Inflammatory macrophage treated with lipopolysaccharide for 1 hour (primary cell): ENCODE results near the gene TLK1.

Experiments
- DNase-seq, 2 donors: peaks; one replicate each; pipeline ENCODE4 v3.0.0-alpha.2; 2020 to 2022

TLK1 gene

DNA sequence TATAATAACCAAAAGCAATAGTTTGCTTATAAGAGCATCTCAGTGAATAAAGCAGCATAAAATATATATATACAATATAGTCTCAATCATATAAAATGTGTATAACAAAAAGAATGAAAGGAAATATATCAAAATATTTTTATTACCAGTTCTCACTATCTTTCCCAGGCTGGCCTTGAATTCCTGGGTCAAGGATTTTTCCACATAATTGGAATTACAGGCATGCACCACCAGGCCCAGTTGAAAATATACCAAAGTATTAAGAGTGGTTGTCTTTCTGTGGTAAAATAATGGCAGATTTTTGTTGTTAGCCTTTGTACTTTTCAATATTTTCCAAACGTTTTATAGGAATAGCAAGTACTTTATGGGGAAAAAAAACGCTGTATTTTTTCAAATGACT is 8.6 kb upstream of the TLK1 start:
- DNase-seq: no peak

DNA sequence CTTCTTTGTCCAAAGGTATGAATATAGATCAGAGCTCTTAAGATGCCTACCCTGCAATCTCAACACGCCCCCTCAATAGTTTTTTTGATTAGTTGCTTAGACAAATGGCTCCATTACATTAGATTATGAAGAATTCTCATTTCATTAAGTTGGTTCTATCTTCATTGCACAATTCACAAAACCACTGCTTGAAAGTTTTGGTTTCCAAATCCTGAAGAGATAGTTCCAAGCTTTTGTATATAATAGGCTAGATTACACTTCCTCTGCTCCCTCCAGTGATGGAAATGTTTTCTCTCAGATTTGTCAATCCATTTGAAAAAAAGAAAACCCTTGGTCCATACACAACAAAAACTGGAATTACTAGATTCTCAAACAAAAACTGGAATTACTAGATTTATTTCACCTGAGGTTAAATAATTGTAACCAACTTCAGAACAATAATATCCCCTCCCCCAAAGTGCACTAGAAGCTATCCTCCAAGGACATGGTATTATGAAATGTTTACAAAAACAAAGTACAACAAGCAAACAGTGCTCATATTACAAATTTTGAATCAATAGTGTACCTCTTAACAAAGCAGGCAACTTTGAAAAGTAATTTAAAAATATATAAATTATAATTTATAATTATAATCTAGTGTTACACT is 6.8 kb upstream of the TLK1 start:
- peak in 1 of 2 donors; percentile 50 for DNase-seq

DNA sequence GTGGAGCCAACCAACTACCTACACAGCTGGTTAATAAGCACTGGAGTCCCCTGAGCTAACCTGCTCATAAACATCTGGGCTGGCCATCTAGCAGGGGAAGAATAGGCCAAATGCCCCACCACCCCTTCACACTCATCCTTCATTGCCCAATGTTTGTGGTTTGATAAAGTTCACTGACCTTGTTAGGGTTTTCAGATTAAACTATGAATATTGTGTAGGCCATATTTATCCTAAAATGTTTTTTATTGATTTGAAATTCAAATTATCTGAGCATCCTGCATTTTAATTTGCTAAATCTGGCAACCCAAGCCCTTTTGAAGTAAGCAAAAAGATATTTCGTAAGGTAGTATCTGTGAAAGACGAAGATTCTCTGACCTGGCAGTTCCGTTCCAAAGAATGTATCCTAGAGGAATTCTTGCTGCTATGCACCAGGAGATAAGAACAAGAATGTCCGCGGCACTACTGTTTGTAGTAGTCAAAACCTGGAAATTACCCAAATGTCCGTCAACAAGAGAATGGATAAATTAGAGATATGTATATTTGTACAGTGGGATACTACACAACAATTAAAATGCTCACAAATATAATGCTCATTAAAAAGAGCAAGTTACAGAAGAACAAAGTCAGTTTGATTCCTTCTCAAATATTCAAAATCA is 5.8 kb upstream of the TLK1 start:
- no peak for DNase-seq

DNA sequence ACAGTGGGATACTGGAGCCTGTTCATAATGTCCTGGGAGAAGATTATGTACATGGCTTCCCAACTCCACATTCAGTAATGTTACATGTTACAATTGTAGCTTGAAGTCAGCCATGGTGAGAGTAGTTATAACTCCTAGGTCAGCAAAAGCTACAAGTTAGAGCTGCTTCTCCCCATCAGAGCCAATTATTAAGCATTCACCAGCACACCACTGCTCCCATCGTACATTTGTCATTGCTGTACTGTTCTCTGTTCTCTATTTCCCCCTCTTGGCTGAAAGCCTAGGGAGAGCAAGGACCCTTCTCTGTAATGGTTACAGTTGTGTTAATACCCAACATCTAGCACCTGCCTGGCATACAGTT is 5.3 kb upstream of the TLK1 start:
- no peak for DNase-seq

DNA sequence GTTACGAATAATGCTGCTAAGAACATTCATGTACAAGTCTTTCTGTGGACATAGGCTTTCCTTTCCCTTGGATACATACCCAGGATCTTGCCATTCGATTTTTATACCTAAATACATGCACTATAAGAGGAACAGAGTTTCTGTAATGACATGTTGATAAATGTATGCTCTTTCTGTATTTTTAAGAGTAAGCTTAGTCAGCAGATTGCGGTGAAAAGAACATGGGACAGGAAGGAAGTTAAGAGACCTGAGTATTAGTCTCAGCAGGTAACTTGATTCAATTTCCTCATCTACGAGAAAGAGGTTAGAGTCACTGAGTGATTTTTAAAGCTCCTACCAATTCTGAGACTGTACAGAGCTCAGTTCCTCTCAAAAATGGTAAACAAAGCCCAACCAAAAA is 2.6 kb upstream of the TLK1 start:
- DNase-seq: no peak

DNA sequence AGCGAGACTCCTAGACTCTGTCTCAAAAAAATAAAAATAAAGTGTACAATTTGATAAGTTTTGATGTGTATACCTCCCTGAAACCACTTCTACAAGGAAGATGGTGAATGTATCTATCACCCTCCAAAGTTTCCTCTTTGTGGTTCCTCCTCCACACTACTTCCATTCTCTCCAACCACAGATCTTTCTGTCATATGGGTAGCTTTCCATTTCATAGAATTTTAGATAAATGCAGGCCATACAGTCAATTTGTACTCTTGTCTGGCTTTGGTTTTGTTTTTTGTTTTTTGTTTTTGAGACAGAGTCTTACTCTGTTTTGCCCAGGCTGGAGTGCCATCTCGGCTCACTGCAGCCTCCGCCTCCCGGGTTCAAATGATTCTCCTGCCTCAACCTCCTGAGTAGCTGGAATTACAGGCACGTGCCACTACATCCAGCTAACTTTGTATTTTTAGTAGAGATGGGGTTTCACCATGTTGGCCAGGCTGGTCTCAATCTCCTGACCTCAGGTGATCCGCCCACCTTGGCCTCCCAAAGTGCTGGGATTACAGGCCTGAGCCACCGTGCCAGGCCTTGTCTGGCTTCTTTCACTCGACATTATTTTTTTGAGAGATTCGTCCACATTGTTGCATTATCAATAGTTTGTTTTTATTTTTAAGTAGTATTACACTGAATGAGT is 2.0 kb upstream of the TLK1 start:
- DNase-seq: peak in 1 of 2 donors; percentile 43

DNA sequence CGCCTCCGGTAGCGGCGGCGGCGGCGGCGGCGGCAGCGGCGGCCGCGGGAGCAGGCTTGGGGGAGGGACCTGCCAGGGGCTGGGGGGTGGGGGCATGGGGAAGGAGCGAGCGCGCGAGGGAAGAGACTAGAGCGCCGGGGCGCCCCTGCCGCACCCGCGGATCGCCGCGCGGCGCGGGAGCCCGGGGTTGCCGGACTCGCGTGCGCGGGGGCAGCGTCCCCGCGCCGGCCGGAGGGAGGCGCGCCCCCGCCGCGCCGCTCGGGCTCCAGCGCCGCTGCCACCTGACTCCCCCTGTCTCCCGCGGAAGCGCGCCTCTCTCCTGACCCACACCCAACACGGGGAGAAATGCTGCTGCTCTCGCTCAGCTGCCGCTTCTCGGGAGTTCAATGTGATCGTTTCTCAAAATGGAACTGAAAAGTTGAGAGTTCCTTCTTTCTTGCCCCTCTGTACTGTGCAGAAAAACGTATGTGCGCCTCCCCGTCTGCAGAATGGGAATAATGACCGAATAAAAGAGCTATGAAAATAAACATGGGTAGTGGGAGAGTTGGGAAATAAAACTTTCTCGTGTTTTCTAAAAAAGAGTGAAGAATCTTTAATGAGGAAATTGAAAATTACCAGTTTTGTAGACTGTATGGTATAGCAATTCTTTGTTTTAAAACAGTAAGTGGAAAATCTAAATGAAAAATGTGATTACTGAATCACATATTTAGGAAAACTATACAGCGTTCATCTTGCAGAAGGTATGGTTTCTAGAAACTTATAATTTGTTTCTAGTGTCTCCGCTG is 455 bp upstream of the TLK1 start:
- peak; percentile 61 to 67 for DNase-seq

DNA sequence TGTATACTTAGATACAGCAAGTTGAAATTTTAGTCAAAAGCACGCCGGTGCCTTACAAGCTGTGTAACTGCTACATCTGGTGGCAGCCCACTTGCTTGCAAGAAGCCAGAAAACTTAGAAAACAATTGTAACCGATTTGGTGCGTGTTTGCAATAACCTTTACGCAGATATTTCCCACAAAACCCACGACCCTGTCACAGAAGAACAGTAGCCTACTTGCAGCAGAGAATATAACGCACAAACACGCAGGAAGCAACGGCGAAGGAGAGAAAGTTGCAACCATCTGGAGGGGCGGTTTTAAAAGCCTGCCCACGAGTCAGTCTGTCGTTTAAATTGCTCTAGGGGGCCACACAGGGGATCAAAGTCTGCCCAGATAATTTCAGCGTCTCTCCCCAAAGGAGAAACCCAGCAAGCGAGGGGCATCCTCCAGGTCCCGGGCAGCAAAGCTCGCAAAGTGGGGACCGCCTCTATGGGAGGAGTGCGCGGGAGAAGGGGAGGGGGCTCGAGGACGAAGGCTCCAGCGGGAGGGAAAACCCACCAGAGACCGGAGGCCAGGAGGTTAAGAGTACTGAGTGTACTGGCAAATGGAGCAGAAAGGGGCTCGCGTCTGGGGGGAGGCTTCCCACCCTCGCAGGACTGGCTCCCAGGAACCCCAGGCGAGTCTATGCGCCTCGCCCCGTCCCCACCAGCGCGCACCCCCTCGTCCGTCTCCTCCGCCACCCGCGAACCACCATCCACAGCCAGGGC is 1.1 kb downstream of the TLK1 start:
- DNase-seq: peak; percentile 25 to 54

DNA sequence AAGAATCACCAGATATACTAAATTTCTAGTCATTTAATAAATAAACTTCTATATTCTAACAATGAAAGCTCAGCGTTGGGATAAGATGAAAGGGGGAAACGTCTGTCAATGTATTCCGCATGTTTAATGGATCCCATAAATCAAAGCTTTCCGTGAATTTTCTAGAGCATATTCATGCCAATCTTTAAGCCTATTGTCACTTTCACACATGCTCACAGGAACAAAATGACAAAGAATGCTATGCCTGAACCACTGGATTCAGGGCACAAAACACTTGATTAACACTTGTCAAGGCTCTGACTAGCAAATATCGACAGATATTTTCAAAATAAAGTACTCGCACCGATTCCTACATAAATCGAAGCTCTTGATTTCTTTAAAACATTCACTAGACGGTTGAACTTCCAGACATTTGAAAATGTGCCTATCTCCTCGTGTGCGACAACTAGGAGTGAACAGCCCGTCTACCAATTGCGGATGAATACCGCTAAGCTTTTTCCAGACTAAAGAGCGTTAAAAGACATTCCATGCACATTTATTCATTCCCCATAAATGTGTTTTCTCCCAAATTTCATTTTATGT is 1.8 kb downstream of the TLK1 start:
- DNase-seq: no peak

DNA sequence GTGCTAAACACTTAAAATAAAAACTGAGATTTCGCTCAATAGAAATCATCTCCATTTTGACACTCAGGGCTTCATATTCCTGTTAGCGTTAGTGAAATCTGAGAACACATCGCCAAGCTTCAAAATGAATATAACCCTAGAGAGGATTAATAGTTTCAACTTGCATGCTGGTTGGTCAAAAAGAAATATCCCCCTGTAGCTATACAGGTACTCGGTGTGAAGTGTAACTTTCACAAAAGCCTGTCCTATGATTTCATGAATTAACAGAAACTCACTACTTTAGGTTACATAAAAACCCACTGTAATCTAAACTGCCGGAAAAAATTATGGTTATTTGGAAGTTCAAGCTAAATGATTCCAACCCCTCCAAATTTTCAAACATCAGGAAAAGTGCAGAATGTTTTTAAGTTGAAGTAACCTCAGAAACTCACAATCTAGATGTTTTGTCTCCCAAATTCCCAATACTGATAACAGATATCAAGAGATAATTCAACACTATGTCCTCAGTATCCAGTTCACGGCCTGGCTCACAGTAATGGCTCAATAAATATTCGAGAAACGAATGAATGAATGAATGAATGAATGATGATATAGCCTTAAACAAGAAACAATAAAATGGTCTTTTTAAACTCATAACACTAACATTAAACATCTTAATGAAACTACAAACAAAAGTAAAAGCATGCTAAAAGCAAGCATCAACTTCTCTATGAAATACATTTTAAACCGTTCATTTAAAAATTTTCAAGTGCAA is 2.5 kb downstream of the TLK1 start:
- no peak for DNase-seq

DNA sequence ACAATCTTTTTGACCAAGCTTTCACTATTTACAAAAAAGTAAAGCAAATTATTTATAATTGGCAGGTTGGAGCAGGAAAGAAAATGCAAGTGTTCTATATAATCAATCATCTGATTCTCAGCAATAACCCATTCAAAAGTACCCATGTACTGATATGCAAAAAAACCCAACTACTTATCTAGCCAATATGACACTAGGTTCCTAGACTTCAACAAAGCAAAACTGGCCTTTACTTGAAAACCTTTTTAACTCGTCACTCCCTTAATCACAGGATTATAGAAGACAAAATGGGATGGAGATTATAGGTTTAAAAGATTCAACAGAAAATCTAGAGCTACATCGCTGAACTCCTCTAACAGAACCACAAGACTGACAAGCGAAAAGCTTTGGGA is 3.6 kb downstream of the TLK1 start:
- no peak for DNase-seq

DNA sequence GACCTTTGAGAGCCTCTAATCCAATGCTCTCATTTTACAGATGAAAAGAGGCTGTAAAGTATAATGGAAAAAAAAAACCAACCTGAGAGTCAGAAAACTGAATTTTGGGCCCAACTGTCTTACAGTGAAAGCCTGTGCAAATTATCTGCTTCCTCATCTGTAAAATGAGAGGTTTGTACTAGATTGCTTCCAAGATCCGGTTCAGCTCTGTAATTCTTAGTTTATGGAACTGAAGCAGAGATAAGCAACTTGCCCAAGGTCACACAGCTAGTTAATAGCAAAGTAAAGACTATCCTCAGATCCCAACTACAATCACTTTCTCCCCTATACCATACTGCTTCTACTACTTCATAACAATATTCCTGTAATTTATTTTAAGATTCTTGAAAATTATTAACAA is 6.3 kb downstream of the TLK1 start:
- DNase-seq: peak in 1 of 2 donors; percentile 31

DNA sequence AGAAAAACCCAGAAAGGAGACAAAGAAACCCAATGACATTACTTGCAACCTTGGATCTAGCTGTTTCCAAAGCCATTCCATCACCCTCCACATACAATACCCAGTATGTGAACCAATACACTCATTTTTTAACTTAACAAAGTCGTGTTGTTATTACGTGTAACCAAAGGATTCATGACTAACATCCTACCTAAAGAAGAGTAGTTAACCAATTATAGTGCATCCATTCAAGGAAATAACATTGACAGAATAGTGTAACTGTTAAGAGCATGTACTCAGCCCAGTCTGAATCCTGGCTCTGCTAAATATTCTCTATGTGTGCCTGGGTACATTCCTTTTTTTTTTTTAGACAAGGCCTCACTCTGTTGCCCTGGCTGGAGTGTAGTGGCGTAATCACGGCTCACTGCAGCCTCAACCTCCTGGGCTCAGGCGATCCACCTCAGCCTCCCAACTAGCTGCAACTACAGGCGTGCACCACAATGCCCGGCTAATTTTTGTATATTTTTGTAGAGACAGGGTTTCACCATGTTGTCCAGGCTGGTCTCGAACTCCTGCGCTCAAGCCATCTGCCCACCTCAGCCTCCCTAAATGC is 9.9 kb downstream of the TLK1 start:
- DNase-seq: no peak

DNA sequence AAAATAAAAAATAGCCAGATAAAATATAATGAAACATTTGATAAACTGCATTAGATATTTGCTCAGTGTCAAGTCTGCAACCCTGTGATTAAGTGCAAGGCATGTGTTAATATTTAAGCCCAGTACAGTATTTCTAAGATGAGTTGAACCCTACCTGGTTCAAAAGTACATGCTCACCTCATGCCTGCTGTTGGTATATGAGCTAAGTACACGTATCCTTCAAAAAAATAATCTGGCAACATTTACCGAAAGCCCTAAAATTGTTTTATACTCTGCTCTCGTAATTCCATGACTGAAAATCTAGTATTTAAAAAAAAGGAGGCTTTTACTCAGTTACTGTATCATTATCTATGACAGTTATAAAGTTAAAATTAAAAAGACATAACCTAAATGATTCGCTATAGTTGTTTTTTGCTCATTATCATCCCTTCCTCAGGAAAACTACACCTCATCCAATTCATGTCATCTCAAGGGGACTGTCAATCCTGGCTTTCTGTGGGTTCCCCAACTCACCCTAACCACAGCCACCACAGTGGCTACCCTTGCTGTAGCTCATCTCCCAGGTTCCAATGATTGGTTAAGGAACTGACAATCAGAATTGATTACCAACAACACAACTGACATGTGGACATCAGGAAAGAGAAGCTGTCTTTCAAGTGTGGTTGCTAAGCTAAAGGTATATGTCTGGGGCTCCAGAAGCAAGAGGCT is 10.6 kb downstream of the TLK1 start:
- no peak for DNase-seq

DNA sequence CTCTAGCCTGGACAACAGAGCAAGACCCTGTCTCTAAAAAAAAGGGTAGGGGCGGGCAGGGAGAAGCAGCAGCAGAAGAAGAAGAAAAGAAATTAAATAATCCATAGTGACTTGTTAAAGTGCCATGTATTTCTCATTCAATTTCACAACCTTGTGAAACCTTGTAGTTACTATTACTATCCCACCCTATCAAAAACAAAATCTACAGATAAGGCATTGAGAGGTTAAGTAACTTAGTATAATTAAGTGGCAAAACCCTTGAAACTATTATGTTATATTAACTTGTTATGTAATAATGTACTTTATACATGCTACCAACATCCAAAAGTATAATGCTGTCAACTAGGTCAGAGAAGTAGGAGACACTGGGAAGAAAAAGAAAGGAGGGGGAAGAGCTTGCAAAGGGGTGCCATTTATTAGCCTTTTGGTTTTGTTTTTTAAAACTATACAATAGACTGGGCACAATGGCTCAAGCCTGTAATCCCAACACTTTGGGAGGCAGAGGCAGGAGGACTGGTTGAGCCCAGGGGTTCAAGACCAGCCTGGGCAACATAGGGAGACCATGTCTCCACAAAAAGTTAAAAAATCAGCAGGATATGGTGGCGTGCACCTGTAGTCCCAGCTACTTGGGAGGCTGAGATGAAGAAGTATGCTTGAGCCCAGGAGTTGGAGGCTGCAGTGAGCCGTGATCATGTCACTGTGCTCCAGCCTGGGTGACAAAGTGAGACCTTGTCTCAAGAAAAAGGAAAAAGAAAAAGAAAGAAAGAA is 11.3 kb downstream of the TLK1 start:
- DNase-seq: no peak

DNA sequence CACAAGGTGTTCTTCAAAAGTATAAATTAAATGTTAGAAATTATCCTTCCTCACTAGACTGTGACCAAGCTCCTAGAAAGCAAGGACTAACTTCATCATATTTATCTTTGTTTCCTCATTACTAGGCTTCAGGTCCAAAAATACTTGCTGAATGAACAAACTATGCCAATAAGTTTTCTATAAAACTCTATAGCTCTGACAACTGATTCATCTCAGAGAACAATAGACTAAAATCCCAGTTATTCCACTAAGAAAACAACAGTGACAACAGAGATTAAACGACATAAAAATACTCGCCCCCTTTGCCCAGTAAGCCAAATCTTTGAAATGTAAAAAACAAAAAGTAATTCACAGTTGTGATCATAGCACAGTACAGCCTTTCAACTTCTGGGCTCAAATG is 13.6 kb downstream of the TLK1 start:
- no peak for DNase-seq

DNA sequence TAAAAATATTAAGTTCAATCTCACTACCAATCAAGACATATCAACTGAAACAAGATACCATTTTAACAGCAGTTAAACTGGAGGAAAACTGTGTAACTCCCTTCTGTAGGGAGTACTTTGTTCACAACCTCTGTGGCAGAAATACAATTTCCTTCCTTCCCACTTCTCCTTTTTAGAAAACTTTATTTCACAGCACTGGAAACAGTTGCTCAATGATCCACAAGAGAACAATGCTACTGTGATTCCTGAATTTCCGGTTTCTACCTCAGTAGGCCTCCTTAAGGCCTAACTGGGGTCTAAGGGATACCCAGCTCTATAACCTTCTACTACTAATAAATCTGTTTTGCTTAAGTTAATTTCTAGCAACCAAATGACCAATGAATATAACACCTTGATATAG is 14.1 kb downstream of the TLK1 start:
- DNase-seq: peak; percentile 73

DNA sequence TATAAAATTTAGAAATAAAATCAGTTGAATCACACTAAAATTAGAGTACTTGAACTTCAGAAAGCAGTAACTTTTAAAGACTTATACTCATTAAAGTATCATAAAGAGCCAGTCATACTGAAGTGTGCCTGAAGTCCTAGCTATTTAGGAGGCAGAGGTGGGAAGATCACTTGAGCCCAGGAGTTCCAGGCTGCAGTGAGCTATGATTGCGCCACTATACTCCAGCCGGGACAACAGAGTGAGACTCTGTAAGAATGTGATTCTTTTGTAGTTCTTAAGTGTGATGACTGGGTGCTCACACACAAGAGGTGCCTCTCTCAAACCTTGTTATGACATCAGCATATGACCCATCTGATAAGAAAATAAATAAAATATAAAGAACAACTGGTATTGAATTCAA is 14.6 kb downstream of the TLK1 start:
- DNase-seq: no peak

DNA sequence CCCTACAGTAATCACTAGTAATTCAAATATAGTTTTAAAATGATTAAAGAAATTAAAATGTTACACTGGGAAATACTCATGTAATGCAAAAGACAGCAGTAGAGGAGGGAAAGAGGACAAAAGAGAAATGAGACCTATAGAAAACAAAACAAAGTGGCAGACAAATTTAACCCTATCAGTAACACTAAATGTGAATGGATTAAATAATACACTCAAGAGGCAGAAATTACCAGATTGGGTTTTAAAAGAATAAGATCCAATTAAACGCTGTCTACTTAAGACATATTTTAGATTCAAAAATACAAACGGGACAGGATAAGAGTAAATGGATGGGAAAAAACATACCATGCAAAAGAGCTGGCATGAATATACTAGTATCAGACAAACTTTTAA is 17.0 kb downstream of the TLK1 start:
- no peak for DNase-seq

DNA sequence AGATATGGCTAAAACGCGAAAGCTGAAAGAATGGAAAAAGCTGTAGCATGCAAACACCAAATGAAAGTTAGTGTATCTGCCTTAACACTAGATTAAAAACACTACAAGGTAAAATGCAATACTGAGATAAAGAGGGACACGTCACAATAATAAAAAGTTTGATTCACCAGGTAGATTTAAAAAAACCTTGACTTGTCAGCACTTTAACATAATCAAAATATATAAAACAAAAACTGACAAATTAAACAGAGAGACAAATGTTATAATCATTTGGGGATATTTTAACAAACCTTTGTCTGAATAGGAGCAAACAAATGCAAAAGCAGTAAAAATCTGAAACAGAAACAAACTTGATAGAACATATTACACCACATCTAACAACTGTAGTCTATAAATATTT is 18.3 kb downstream of the TLK1 start:
- DNase-seq: no peak
